ENCODE measurements around the gene OR10H2.

OR10H2 gene

DNA sequence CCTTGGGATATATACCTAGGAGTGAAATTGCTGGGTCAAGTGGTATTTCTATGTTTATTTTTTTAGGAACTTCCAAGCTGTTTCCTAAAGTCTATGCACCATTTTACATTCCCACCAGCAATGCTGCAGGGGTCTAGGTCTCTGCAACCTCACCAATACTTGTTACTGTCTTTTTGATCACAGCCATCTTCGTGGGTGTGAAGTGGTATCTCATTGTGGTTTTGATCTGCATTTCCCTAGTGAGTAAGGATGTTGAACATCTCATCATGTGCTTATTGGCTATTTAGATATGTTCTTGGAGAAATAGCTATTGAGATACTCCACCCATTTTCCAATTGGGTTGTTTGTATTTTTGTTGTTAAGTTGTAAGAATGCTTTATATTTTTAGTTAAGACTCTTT is 2.7 kb downstream of the OR10H2 start:
- no peak for DNase-seq (ENCODE audit: low read depth)
- no peak for TF ChIP-seq CTCF (IDR thresholded peaks at IDR 0.05; ENCODE audit: low read depth, low read length, missing control alignments)
- H3K4me3 ChIP-seq (ENCODE audit: low read depth, low read length), result no peak overlapping the region

DNA sequence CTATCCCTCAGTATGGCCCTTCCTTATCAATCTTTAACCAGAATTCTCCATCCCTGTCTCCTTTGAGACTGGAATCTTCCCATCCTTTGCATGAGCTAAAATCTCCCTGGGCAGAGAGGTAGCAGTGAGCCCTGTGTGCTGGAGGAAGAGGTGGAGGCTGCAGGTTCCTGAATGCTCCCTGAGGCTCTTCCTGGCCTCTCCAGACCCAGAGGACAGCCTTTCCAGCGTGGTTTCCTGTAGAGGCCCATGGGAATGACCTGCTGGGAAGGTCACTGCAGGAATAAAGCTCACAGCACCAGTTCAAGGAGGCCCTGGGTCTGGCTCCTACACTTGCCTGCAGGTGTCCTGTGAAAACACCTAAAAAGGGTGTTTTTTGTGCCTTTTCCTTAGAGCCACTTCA is 4.6 kb downstream of the OR10H2 start:
- H3K4me3 ChIP-seq (ENCODE audit: low read depth, low read length), result no peak overlapping the region

GRCh38 chr19:15733895-15734294 is 6.1 kb downstream of the OR10H2 start:
- H3K4me3 ChIP-seq (ENCODE audit: low read depth, low read length), result no peak overlapping the region
- no peak for TF ChIP-seq CTCF (IDR thresholded peaks at IDR 0.05; ENCODE audit: low read depth, low read length, missing control alignments)
- DNase-seq (ENCODE audit: low read depth), result no peak

More for the DNA sequence above, 4.6 kb downstream of the OR10H2 start:
- no peak for DNase-seq (ENCODE audit: low read depth)
- TF ChIP-seq CTCF (IDR thresholded peaks at IDR 0.05; ENCODE audit: low read depth, low read length, missing control alignments), result no peak

GRCh38 chr19:15737722-15738121 is 9.9 kb downstream of the OR10H2 start, which contains the start of gene OR10H3:
OR10H3 (plus strand) TSS chr19:15737985; CDS start chr19:15741393, 3,408 bp downstream.
- no peak for TF ChIP-seq CTCF (IDR thresholded peaks at IDR 0.05; ENCODE audit: low read depth, low read length, missing control alignments)
- no peak for DNase-seq (ENCODE audit: low read depth)
- no peak within 1 kb of the TSS for H3K4me3 ChIP-seq (ENCODE audit: low read depth, low read length)

DNA sequence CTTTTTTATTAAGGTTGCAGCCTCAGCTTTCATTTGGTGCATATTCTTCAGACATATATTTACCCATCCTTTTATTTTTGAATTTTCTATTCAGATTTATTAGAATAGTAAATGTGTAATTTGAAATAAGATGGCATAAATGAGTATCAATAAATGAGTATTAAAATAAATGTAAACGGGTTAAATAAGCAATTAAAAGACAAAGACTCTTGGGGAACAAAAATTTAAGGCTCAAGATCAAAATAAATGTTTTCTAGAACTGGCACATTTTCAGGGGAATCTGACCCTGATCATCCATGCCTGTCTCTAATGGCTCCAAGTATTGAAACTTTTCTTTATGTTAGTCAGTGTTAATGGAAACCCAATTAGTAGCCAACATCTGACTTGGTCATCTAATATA is 13.0 kb downstream of the OR10H2 start:
- TF ChIP-seq CTCF (IDR thresholded peaks at IDR 0.05; ENCODE audit: low read depth, low read length, missing control alignments), result no peak
- no peak for DNase-seq (ENCODE audit: low read depth)
- H3K4me3 ChIP-seq (ENCODE audit: low read depth, low read length), result no peak overlapping the region

GRCh38 chr19:15748239-15748638 is 20.4 kb downstream of the OR10H2 start:
- TF ChIP-seq CTCF (IDR thresholded peaks at IDR 0.05; ENCODE audit: low read depth, low read length, missing control alignments), result no peak
- no peak overlapping the region for H3K4me3 ChIP-seq (ENCODE audit: low read depth, low read length)
- DNase-seq (ENCODE audit: low read depth), result no peak

DNA sequence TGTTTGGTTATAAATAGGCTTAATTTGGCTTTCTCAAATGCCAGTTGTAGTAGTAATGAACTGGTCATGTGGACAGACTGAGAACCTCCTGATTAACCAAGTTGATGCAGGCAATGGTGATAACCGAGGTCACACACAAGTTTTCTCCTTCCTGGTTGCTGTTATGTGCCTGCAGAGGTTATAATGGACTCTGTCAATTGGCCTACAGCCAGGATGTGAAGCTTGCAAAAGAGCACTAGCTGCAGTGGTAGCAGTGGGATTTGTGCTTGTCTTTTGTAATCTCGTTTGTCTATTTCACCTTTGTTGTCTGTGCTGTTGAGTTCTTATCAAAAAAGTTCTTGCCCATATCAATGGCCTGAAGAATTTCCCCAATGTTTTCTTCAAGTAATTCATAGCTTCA is 30.6 kb downstream of the OR10H2 start:
- no peak for TF ChIP-seq CTCF (IDR thresholded peaks at IDR 0.05; ENCODE audit: low read depth, low read length, missing control alignments)
- no peak overlapping the region for H3K4me3 ChIP-seq (ENCODE audit: low read depth, low read length)
- DNase-seq (ENCODE audit: low read depth), result no peak

Measured in GM12864 (cell line).